Esophagus squamous epithelium (tissue), 5 donors: ENCODE results near the gene EDAR. TPM values are rescaled to one million over a fixed set of nuclear protein-coding genes. Genes with fewer than 3 reads are reported as not detected.

ENCODE experiments used
- DNase-seq: peaks from one replicate; lab custom pipeline; 2025; lab: John Stamatoyannopoulos, UW
- H3K27ac ChIP-seq, 4 donors: fragments of 200-600 bp; sonication (generic); one replicate each; pipeline ENCODE4 v1.5.1; 2016 to 2019; ENCODE audit warnings: mild to moderate bottlenecking in 1 of 4
- H3K27me3 ChIP-seq, 4 donors: fragments of 200-600 bp; sonication (generic); 1 replicate in 3 of 4; 2 replicates in 1 of 4; pipeline versions ENCODE4 v1.5.1 to v1.6.0; 2017 to 2021; ENCODE audit warnings: antibody characterized with exemption in 1 of 4
- H3K36me3 ChIP-seq, 3 donors: fragments of 200-600 bp; sonication (generic); one replicate each; pipeline ENCODE4 v1.5.1; 2016 to 2019
- H3K4me1 ChIP-seq, 3 donors: fragments of 200-600 bp; sonication (generic); one replicate each; pipeline ENCODE4 v1.5.1; 2017 to 2019
- H3K4me3 ChIP-seq, 4 donors: fragments of 200-600 bp; sonication (generic); 1 replicate in 3 of 4; 2 replicates in 1 of 4; pipeline ENCODE4 v1.5.1; 2016 to 2019; ENCODE audit warnings: mild to moderate bottlenecking in 2 of 4, moderate library complexity in 1 of 4
- H3K9me3 ChIP-seq, 3 donors: fragments of 200-600 bp; sonication (generic); one replicate each; pipeline ENCODE4 v1.5.1; 2016 to 2019
- CTCF ChIP-seq, 6 experiments: fragments of 450-650 bp in 4 of 6; fragments of 200-600 bp in 2 of 6; sonication (generic) in 2 of 6; IDR thresholded peaks; one replicate each; pipeline ENCODE4 v1.5.1; 2016 to 2019; ENCODE audit warnings: antibody characterized with exemption in 6 of 6, mild to moderate bottlenecking in 4 of 6, moderate library complexity in 4 of 6
- POLR2A ChIP-seq, 4 donors: fragments of 450-650 bp; IDR thresholded peaks; one replicate each; pipeline ENCODE4 v1.6.1; 2017; ENCODE audit warnings: antibody characterized with exemption in 4 of 4, mild to moderate bottlenecking in 4 of 4, moderate library complexity in 3 of 4
- WGBS, 2 donors: methylation state at CpG; one replicate each; pipeline ENCODE4 v1.1.5; 2018; 5-methylcytosine and 5-hydroxymethylcytosine counted together
- intact Hi-C: fragments of 100-400 bp; cut with DNase I; formaldehyde crosslinking; loops from one replicate; pipeline ENCODE4 v1.15.0; 2022
- total RNA-seq, 4 donors: library from RNA; depleted of rRNA; stranded (reverse); fragments of >200 nt; gene quantifications; one replicate each; pipeline ENCODE4 v1.1.0, GENCODE V29; 2016
- donor health status: DM: yes; HTN: yes; CAD: no.

The EDAR gene
- 1 to 10 TPM; 3.9 to 5.3 (median 4.4) TPM for total RNA-seq

GRCh38 chr2:108988796-108989713 is at the start of gene EDAR:
TSS of gene EDAR (minus strand) at chr2:108989220. CDS start at chr2:108931014, 58,206 bp downstream.
- TF ChIP-seq POLR2A (IDR thresholded peaks at IDR 0.05), result peak in 1 of 4 donors; percentile 9
- TF ChIP-seq CTCF (IDR thresholded peaks at IDR 0.05), result peak in 5 of 6 experiments; percentile 48 to 84 (median 68)
- no peaks in the 10 kb centered on the region for H3K36me3 ChIP-seq
- 17 to 22% methylated on average over 12 to 19 of the region's 20 CpGs for WGBS, 2 donors
- peaks cover 0 to 49% (median 4%) of the 10 kb centered on the region in 3 donors for H3K4me1 ChIP-seq
- no peak for DNase-seq
- H3K4me3 ChIP-seq, result peak within 1 kb of the TSS; percentile 40 to 60 (median 50)
- intact Hi-C loops, result loop anchor here (10.0 kb wide), 1 partner anchor 134 kb away; no protein-coding TSS in a partner anchor
- no peaks in the 10 kb centered on the region for H3K9me3 ChIP-seq
- peak within 1 kb of the TSS; percentile 41 to 84 (median 79) for H3K27ac ChIP-seq
- H3K27me3 ChIP-seq, result peaks cover 0 to 31% (median 0%) of the 10 kb centered on the region in 4 donors

- no peak for TF ChIP-seq CTCF (IDR thresholded peaks at IDR 0.05)
- no peak for TF ChIP-seq POLR2A (IDR thresholded peaks at IDR 0.05)
- intact Hi-C loops, result no loop called here
- H3K4me3 ChIP-seq, result no peak overlapping the region
- peak overlapping the region in 2 of 4 donors; percentile 32 to 58 for H3K27ac ChIP-seq
- no peak for DNase-seq
- H3K36me3 ChIP-seq, result no peaks in the 10 kb centered on the region
- H3K9me3 ChIP-seq, result no peaks in the 10 kb centered on the region
- 92 to 94% methylated on average over 2 to 6 of the region's 6 CpGs for WGBS, 2 donors
- H3K27me3 ChIP-seq, result peaks cover 0 to 9% (median 0%) of the 10 kb centered on the region in 4 donors
- H3K4me1 ChIP-seq, result peaks cover 2 to 22% (median 6%) of the 10 kb centered on the region in 3 donors
Observed at GRCh38 chr2:109033171-109033570, 44.2 kb upstream of the EDAR start.

DNA sequence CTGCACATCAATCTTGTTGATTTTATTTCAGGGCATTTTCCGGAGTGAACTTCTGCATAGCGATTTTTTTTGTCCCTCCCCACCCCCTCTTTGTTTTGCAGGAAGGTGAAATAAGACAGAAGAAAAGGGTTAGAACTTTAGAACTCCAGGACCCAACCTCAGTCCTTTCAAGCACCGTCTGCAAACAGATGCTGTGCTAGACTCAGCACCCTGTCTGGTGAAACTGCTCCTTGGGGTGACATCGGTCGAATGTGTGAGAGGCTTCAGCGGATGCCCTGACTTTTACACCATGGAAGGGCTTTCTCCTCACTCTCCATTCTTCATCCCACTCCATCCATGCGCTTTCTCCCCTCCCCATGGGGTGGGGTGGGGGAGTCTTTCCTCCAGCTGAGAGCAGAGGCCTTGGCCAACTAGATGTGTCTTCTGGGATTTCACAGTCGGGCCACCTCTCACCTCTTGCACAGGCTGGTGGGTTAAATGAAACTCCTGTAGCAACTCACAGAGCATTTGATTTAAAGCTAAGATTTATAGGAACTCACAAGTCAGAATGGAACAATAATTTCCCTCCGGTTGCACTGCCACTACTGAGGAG is 43.3 kb upstream of the EDAR start:
- H3K27ac ChIP-seq, result peak overlapping the region; percentile 2 to 58 (median 25)
- 66 to 81% methylated on average over 7 to 8 of the region's 9 CpGs for WGBS, 2 donors
- no peaks in the 10 kb centered on the region for H3K36me3 ChIP-seq
- no peak for TF ChIP-seq CTCF (IDR thresholded peaks at IDR 0.05)
- no peak for TF ChIP-seq POLR2A (IDR thresholded peaks at IDR 0.05)
- intact Hi-C loops, result no loop called here
- peak overlapping the region; percentile 31 to 68 (median 44) for H3K4me3 ChIP-seq
- DNase-seq, result no peak
- no peaks in the 10 kb centered on the region for H3K9me3 ChIP-seq
- peaks cover 0 to 9% (median 0%) of the 10 kb centered on the region in 4 donors for H3K27me3 ChIP-seq
- H3K4me1 ChIP-seq, result peaks cover 2 to 22% (median 6%) of the 10 kb centered on the region in 3 donors

GRCh38 chr2:109031476-109032228 is 42.6 kb upstream of the EDAR start:
- H3K27ac ChIP-seq, result peak overlapping the region; percentile 9 to 64 (median 45)
- H3K4me3 ChIP-seq, result peak overlapping the region; percentile 31 to 68 (median 44)
- peaks cover 2 to 22% (median 6%) of the 10 kb centered on the region in 3 donors for H3K4me1 ChIP-seq
- intact Hi-C loops, result no loop called here
- no peak for DNase-seq
- peak in 1 of 4 donors; percentile 14 for TF ChIP-seq POLR2A (IDR thresholded peaks at IDR 0.05)
- TF ChIP-seq CTCF (IDR thresholded peaks at IDR 0.05), result peak in 1 of 6 experiments; percentile 6
- H3K9me3 ChIP-seq, result no peaks in the 10 kb centered on the region
- no peaks in the 10 kb centered on the region for H3K36me3 ChIP-seq
- H3K27me3 ChIP-seq, result peaks cover 0 to 9% (median 0%) of the 10 kb centered on the region in 4 donors
- 2% methylated on average over 19 to 24 of the region's 51 CpGs for WGBS, 2 donors
